Measurements from ENCODE around the gene SMAP2.

DNA sequence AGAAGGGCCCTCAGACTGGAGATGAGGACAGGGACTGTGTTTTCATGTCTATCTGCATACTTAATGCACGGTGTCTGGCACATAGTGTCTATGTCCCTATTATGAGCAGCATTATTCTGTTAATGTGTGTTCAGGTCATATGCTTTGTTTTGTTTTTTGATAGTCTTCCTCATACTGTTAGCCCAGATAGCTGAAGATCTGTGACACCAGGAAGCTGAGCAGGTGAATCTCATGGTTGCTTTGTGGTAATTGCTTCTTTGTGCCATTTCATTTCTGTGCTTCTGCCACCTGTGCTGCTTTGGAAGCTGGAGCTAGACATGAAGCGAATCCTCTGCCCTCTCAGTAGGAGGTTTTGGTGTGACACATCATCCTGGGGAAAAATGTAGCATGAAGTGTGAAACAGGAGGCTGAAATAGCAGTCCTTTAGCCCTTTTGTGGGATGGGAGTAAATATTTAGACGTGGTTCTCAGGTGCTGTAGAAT lies 15.8 kb downstream of the SMAP2 start:
- TF ChIP-seq POLR2A (IDR thresholded peaks at IDR 0.05), result no peak
- TF ChIP-seq POLR2AphosphoS5 (IDR thresholded peaks at IDR 0.05), result no peak
- TF ChIP-seq, protein P1, sequence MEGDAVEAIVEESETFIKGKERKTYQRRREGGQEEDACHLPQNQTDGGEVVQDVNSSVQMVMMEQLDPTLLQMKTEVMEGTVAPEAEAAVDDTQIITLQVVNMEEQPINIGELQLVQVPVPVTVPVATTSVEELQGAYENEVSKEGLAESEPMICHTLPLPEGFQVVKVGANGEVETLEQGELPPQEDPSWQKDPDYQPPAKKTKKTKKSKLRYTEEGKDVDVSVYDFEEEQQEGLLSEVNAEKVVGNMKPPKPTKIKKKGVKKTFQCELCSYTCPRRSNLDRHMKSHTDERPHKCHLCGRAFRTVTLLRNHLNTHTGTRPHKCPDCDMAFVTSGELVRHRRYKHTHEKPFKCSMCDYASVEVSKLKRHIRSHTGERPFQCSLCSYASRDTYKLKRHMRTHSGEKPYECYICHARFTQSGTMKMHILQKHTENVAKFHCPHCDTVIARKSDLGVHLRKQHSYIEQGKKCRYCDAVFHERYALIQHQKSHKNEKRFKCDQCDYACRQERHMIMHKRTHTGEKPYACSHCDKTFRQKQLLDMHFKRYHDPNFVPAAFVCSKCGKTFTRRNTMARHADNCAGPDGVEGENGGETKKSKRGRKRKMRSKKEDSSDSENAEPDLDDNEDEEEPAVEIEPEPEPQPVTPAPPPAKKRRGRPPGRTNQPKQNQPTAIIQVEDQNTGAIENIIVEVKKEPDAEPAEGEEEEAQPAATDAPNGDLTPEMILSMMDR (IDR thresholded peaks at IDR 0.05), result no peak
